ENCODE measurements around the gene EIF5A. TPM values are rescaled to one million over a fixed set of nuclear protein-coding genes. Genes with fewer than 3 reads are reported as not detected.

Gene EIF5A
- total RNA-seq, 4 donors from 2014 or later: 135 to 210 (median 144) TPM

DNA sequence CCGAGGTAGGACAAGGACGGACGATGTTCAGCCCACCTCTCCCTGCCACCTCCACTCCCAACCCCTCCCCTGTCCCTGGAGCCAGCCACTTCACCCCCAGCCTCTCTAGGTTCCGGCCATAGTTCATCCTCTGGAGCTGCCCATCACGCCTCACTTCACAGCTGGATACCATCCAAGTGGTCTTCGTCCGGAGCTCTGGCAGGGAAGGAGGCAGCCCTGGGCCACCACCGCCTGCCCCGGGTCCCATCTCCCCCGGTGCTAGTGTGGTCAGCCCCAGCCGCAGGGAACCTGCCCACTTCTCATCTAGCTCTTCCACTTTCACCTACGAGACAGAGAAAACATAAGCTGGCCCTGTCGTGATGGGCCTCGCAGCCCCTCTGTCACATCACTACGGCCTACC lies 14.0 kb downstream of the EIF5A start:
- WGBS, 2 donors: 72 to 80% methylated on average over 6 to 13 of the region's 15 CpGs
- H3K36me3 ChIP-seq: peaks cover 64% of the 10 kb centered on the region in 2 donors
- DNase-seq: no peak
- H3K9me3 ChIP-seq: no peaks in the 10 kb centered on the region
- TF ChIP-seq CTCF (IDR thresholded peaks at IDR 0.05) (no peak), POLR2A (IDR thresholded peaks at IDR 0.05) (no peak)
- intact Hi-C loops (cut with DNase I): no loop called here
- no peaks in the 10 kb centered on the region for H3K4me1 ChIP-seq
- H3K4me3 ChIP-seq (replicated peaks in 1 of 3): no peak overlapping the region
- no peak overlapping the region for H3K27ac ChIP-seq
- no peaks in the 10 kb centered on the region for H3K27me3 ChIP-seq

DNA sequence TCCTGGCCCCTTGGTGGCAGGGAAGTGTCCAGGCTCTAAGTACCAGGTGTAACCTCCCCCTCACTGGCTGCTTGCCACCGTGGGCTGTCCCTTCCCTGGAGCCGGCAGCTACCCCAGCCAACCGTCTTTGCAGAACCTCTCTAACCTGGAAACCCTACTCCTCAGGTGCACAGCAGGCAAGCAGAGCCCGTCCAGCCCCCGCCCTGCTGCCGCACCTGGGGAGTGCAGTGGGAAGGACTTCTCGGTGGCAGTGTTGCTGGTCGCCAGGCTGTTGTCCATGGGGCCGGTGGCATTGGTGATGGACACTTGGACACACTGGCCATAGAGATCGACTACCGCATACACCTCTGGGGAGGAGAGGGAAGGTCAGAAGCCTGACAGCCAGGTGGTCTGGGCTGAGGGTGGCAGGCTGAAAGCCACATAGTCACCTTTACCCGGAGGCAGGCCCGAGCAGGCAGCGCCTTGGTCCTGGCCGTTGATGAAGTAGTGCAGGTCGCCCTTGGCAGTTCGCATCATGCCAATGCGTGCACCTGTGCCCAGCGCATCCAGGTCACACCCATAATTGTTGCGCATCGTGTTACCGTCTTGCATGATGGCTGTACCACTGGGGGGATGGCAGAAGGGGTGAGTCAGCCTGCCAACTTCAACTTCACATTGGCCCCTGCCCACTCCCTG lies 15.2 kb downstream of the EIF5A start:
- WGBS, 2 donors: 93 to 96% methylated on average over 10 to 20 of the region's 22 CpGs
- no peaks in the 10 kb centered on the region for H3K9me3 ChIP-seq
- peaks cover 58 to 60% of the 10 kb centered on the region in 2 donors for H3K36me3 ChIP-seq
- H3K4me1 ChIP-seq: no peaks in the 10 kb centered on the region
- DNase-seq: no peak
- intact Hi-C loops (cut with DNase I): no loop called here
- no peak overlapping the region for H3K4me3 ChIP-seq (replicated peaks in 1 of 3)
- no peak for TF ChIP-seq CTCF (IDR thresholded peaks at IDR 0.05)
- TF ChIP-seq POLR2A (IDR thresholded peaks at IDR 0.05): no peak
- H3K27me3 ChIP-seq: no peaks in the 10 kb centered on the region
- no peak overlapping the region for H3K27ac ChIP-seq

DNA sequence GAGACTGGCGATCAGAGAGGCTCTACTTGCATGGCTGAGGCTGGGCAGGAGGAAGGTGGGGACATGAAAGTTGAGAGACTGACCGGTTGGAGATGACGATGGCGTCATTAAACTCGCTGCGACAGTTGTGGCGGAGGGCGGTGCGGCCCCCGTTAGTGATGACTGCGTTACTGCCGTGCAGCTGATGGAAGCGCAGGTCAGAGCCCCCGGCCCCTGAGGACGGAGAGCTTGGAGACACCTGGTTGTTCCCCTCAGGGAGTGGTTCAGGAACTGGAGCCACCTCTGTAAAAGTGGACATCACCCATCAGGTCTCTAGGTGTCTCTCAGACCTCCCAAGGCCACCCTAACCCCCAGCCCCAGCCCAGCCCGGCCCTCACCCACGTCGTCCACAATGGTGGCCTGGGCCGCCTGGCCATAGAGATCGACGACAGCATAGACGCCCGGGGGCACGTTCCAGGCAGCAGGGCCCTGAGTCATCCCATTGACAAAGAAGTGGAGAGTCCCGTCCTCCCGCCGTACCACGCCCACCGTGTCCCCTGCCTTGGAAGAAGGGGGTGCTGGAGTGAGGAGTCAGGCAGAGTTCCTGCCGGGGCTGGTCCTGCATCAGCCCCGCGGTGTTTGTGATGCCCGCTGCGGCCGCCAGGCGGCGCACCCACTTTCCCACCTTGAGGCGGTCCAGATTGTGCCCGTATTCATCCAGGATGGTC lies 16.5 kb downstream of the EIF5A start:
- Histone ChIP-seq H3K9me3 (no peaks in the 10 kb centered on the region), H3K27me3 (no peaks in the 10 kb centered on the region), H3K4me1 (peaks cover 0 to 8% of the 10 kb centered on the region in 2 donors), H3K27ac (no peak overlapping the region), H3K4me3 (replicated peaks in 1 of 3) (no peak overlapping the region), H3K36me3 (peaks cover 46 to 49% of the 10 kb centered on the region in 2 donors)
- 69 to 72% methylated on average over 30 to 37 of the region's 39 CpGs for WGBS, 2 donors
- intact Hi-C loops (cut with DNase I): no loop called here
- TF ChIP-seq CTCF (IDR thresholded peaks at IDR 0.05) (peak in 5 of 6 experiments; percentile 41 to 58 (median 48)), POLR2A (IDR thresholded peaks at IDR 0.05) (no peak)
- DNase-seq: peak; percentile 35 to 46

GRCh38 chr17:7324438-7324779 lies 17.0 kb downstream of the EIF5A start:
- peaks cover 44 to 48% of the 10 kb centered on the region in 2 donors for H3K36me3 ChIP-seq

More at GRCh38 chr17:7324438-7324779, 17.0 kb downstream of the EIF5A start:
- TF ChIP-seq CTCF (IDR thresholded peaks at IDR 0.05): peak in 2 of 6 experiments; percentile 0 to 3
- no peak for TF ChIP-seq POLR2A (IDR thresholded peaks at IDR 0.05)
- DNase-seq: no peak
- H3K4me1 ChIP-seq: peaks cover 0 to 8% of the 10 kb centered on the region in 2 donors
- intact Hi-C loops (cut with DNase I): no loop called here
- no peak overlapping the region for H3K4me3 ChIP-seq (replicated peaks in 1 of 3)
- no peak overlapping the region for H3K27ac ChIP-seq
- H3K9me3 ChIP-seq: no peaks in the 10 kb centered on the region
- no peaks in the 10 kb centered on the region for H3K27me3 ChIP-seq
- 86 to 88% methylated on average over 3 of the region's 3 CpGs for whole genome bisulfite sequencing, 2 donors

Measured in thyroid gland (tissue), 4 donors.